ENCODE measurements around the gene GPC4. TPM values are rescaled to one million over a fixed set of nuclear protein-coding genes. Genes with fewer than 3 reads are reported as not detected.

Gene GPC4
- total RNA-seq, 6 experiments from 2014 or later: not detected

DNA sequence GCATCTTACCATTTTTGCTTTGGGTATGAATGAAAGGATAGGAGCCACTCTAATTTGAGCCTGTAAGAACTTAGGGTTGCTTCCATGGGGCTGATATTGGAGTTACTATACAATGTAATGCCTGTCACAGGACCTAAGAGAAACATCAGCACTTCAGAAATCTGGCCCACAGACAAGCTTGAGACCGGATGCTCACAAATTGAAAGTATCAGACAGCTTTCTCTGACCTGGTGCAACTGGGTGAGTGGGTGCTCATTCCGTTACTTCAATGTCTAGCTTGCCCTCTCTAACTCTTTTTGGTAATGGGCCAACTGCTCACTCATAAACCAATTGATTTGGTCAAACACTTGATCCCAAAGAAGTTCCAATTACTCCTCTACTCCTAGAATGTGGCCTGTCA is 62.1 kb downstream of the GPC4 start:
- peaks cover 8% of the 10 kb centered on the region for H3K9me3 Mint-ChIP-seq
- H3K27ac Mint-ChIP-seq: no peak overlapping the region
- H3K4me3 Mint-ChIP-seq: no peak overlapping the region
- no peaks in the 10 kb centered on the region; the same call in 1 of the 2 replicates for H3K27me3 Mint-ChIP-seq (ENCODE audit: insufficient read depth)
- H3K4me1 Mint-ChIP-seq (ENCODE audit: low read depth): no peaks in the 10 kb centered on the region
- no peak for DNase-seq
- H3K36me3 Mint-ChIP-seq (ENCODE audit: low read depth): no peaks in the 10 kb centered on the region
- no peak for TF ChIP-seq CTCF (IDR thresholded peaks at IDR 0.05)

- Mint-ChIP-seq H3K27ac (no peak overlapping the region), H3K4me3 (no peak overlapping the region), H3K27me3 (ENCODE audit: insufficient read depth) (no peaks in the 10 kb centered on the region; the same call in 1 of the 2 replicates), H3K9me3 (peaks cover 3% of the 10 kb centered on the region; the same call in 1 of the 2 replicates), H3K36me3 (ENCODE audit: low read depth) (no peaks in the 10 kb centered on the region), H3K4me1 (ENCODE audit: low read depth) (no peaks in the 10 kb centered on the region)
- TF ChIP-seq CTCF (IDR thresholded peaks at IDR 0.05): no peak
- DNase-seq: no peak
Observed at GRCh38 chrX:133350751-133351150, 64.5 kb downstream of the GPC4 start.

GRCh38 chrX:133346026-133346425 is 69.3 kb downstream of the GPC4 start:
- TF ChIP-seq CTCF (IDR thresholded peaks at IDR 0.05): no peak
- no peak for DNase-seq
- no peaks in the 10 kb centered on the region for H3K4me1 Mint-ChIP-seq (ENCODE audit: low read depth)
- no peak overlapping the region for H3K4me3 Mint-ChIP-seq
- no peaks in the 10 kb centered on the region; the same call in 1 of the 2 replicates for H3K27me3 Mint-ChIP-seq (ENCODE audit: insufficient read depth)
- no peak overlapping the region for H3K27ac Mint-ChIP-seq
- H3K9me3 Mint-ChIP-seq: peaks cover 3% of the 10 kb centered on the region; the same call in 1 of the 2 replicates
- H3K36me3 Mint-ChIP-seq (ENCODE audit: low read depth): no peaks in the 10 kb centered on the region

DNA sequence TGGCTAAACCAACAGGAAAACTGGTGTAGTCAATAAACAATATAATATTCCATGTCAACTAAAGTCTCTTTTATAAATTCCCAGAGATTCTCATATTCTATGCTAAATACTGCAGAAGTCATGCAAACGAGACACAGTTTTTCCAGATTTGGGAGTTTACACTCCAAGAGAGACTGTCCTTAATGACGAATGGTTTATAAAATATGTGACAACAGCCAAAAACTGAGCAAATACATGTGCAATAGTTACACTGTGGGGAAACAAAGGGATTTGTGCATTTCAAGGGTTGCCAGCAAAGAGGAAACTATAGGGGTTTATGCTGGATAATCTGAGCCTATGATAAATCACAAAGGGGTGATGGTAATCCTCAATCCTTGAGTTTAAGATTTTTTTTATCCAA is 75.7 kb downstream of the GPC4 start:
- Mint-ChIP-seq H3K4me1 (ENCODE audit: low read depth) (no peaks in the 10 kb centered on the region), H3K9me3 (no peaks in the 10 kb centered on the region), H3K36me3 (ENCODE audit: low read depth) (no peaks in the 10 kb centered on the region), H3K4me3 (no peak overlapping the region), H3K27me3 (ENCODE audit: insufficient read depth) (no peaks in the 10 kb centered on the region), H3K27ac (no peak overlapping the region)
- no peak for TF ChIP-seq CTCF (IDR thresholded peaks at IDR 0.05)
- DNase-seq: no peak

- no peak for TF ChIP-seq CTCF (IDR thresholded peaks at IDR 0.05)
- Mint-ChIP-seq H3K4me1 (ENCODE audit: low read depth) (no peaks in the 10 kb centered on the region), H3K27me3 (ENCODE audit: insufficient read depth) (no peaks in the 10 kb centered on the region), H3K27ac (no peak overlapping the region), H3K36me3 (ENCODE audit: low read depth) (no peaks in the 10 kb centered on the region), H3K9me3 (no peaks in the 10 kb centered on the region), H3K4me3 (no peak overlapping the region)
- DNase-seq: no peak
Observed at GRCh38 chrX:133337250-133337649, 78.0 kb downstream of the GPC4 start.

- H3K27me3 Mint-ChIP-seq (ENCODE audit: insufficient read depth): no peaks in the 10 kb centered on the region
- no peak overlapping the region for H3K4me3 Mint-ChIP-seq
- H3K36me3 Mint-ChIP-seq (ENCODE audit: low read depth): no peaks in the 10 kb centered on the region
- H3K4me1 Mint-ChIP-seq (ENCODE audit: low read depth): no peaks in the 10 kb centered on the region
- no peak for TF ChIP-seq CTCF (IDR thresholded peaks at IDR 0.05)
- H3K9me3 Mint-ChIP-seq: no peaks in the 10 kb centered on the region
- no peak overlapping the region for H3K27ac Mint-ChIP-seq
- DNase-seq: no peak
Observed at GRCh38 chrX:133335027-133335426, 80.3 kb downstream of the GPC4 start.
